GM12801 (cell line): ENCODE measurements around the gene TREX2.

ENCODE experiments used
- CTCF ChIP-seq: IDR thresholded peaks from one replicate; pipeline ENCODE4 v1.5.1; 2011; ENCODE audit warnings: control low read depth; ENCODE audit not compliant: insufficient read length; ENCODE audit errors: extremely low read depth

The TREX2 gene

GRCh38 chrX:153465691-153466380, 20.0 kb upstream of the TREX2 start:
- TF ChIP-seq CTCF, result no peak

- no peak for TF ChIP-seq CTCF
These were observed 18.3 kb upstream of the TREX2 start for GRCh38 chrX:153464116-153464515.

- no peak for TF ChIP-seq CTCF
These were observed 17.7 kb upstream of the TREX2 start for GRCh38 chrX:153463556-153463955.

- TF ChIP-seq CTCF, result no peak
These were observed 17.2 kb upstream of the TREX2 start for GRCh38 chrX:153463031-153463430.

GRCh38 chrX:153462291-153462690, 16.4 kb upstream of the TREX2 start:
- TF ChIP-seq CTCF, result no peak

- no peak for TF ChIP-seq CTCF
These were observed 15.0 kb upstream of the TREX2 start for GRCh38 chrX:153460826-153461225.

- no peak for TF ChIP-seq CTCF
These were observed 14.1 kb upstream of the TREX2 start for GRCh38 chrX:153459986-153460385.
